HepG2 (cell line): Measurements from ENCODE around the gene CREB3. TPM values are rescaled to one million over a fixed set of nuclear protein-coding genes. Genes with fewer than 3 reads are reported as not detected.

Experiments
- ADNP ChIP-seq: sonication (generic); formaldehyde crosslinking; IDR thresholded peaks from 2 replicates; pipeline ENCODE4 v1.4.0; 2020; ENCODE audit warnings: missing genetic modification reagents
- FOXO1 ChIP-seq: sonication (generic); formaldehyde crosslinking; IDR thresholded peaks from 2 replicates; pipeline ENCODE4 v1.4.0; 2020; ENCODE audit warnings: missing genetic modification reagents
- HDAC1 ChIP-seq: sonication (generic); formaldehyde crosslinking; IDR thresholded peaks from 2 replicates; pipeline ENCODE4 v1.5.1; 2020; ENCODE audit warnings: mild to moderate bottlenecking, missing genetic modification reagents
- HOMEZ ChIP-seq: IDR thresholded peaks from 2 replicates; pipeline ENCODE4 v1.6.1; 2016; ENCODE audit warnings: low read depth
- MAF1 ChIP-seq: sonication (generic); formaldehyde crosslinking; IDR thresholded peaks from 2 replicates; pipeline ENCODE4 v1.5.0; 2020; ENCODE audit warnings: missing genetic modification reagents, borderline replicate concordance
- NFRKB ChIP-seq: fragments of 450-650 bp; IDR thresholded peaks from 2 replicates; pipeline ENCODE4 v1.6.1; 2017
- PATZ1 ChIP-seq: sonication (generic); formaldehyde crosslinking; IDR thresholded peaks from 2 replicates; pipeline ENCODE4 v1.4.0; 2020; ENCODE audit warnings: missing genetic modification reagents
- RBM39 ChIP-seq: fragments of 200-400 bp; formaldehyde crosslinking; IDR thresholded peaks from one replicate; pipeline ENCODE4 v1.6.1; 2018; ENCODE audit warnings: antibody characterized with exemption, mild to moderate bottlenecking, low read depth, low read length; ENCODE audit not compliant: poor library complexity, severe bottlenecking
- SP140L ChIP-seq: sonication (generic); formaldehyde crosslinking; IDR thresholded peaks from 2 replicates; pipeline ENCODE4 v1.4.0; 2020; ENCODE audit warnings: missing genetic modification reagents, borderline replicate concordance
- ZBTB43 ChIP-seq: sonication (generic); formaldehyde crosslinking; conservative IDR thresholded peaks from 2 replicates; pipeline ENCODE4 v1.4.0; 2020; ENCODE audit warnings: missing genetic modification reagents
- ZNF138 ChIP-seq: sonication (generic); formaldehyde crosslinking; IDR thresholded peaks from 2 replicates; pipeline ENCODE4 v1.5.0; 2020; ENCODE audit warnings: mild to moderate bottlenecking, low read depth, missing genetic modification reagents
- ZNF225 ChIP-seq: sonication (generic); formaldehyde crosslinking; IDR thresholded peaks from 2 replicates; pipeline ENCODE4 v1.4.0; 2020; ENCODE audit warnings: mild to moderate bottlenecking, missing genetic modification reagents
- ZNF337 ChIP-seq: sonication (generic); formaldehyde crosslinking; IDR thresholded peaks from 2 replicates; pipeline ENCODE4 v1.5.1; 2020; ENCODE audit warnings: missing genetic modification reagents, low read depth, mild to moderate bottlenecking, borderline replicate concordance
- ZNF343 ChIP-seq: sonication (generic); formaldehyde crosslinking; IDR thresholded peaks from 2 replicates; pipeline ENCODE4 v1.4.0; 2020; ENCODE audit warnings: mild to moderate bottlenecking, missing genetic modification reagents
- ZNF720 ChIP-seq: sonication (generic); formaldehyde crosslinking; IDR thresholded peaks from 2 replicates; pipeline ENCODE4 v1.4.0; 2020; ENCODE audit warnings: missing genetic modification reagents
- ZZZ3 ChIP-seq: sonication (generic); formaldehyde crosslinking; IDR thresholded peaks from 2 replicates; pipeline ENCODE4 v1.4.0; 2020; ENCODE audit warnings: missing genetic modification reagents, mild to moderate bottlenecking, borderline replicate concordance
- polyA plus RNA-seq, 8 experiments: library from polyadenylated mRNA; depleted of rRNA in 3 of 8; stranded (reverse) in 7 of 8; unstranded in 1 of 8; fragments of >200 nt; fragmentation: Illumina TruSeq in 4 of 8; extraction: Trizol in 4 of 8; gene quantifications; 2 replicates each; pipeline versions ENCODE4 v1.2.1 to v1.2.3, GENCODE V29; 2011 to 2016; ENCODE audit warnings: low read depth in 4 of 8, missing spikeins in 1 of 8, mixed read lengths in 1 of 8; ENCODE audit not compliant: insufficient read depth in 1 of 8
- total RNA-seq, 5 experiments: library from RNA; depleted of rRNA; stranded (reverse); fragments of >200 nt; fragmentation: Illumina TruSeq; extraction: Trizol; gene quantifications; 2 replicates each; pipeline ENCODE4 v1.2.3, GENCODE V29; 2016; ENCODE audit warnings: low read depth in 1 of 5
- TF ChIP-seq, protein P1 (sequence below), 2 experiments: sonication (generic) in 1 of 2; formaldehyde crosslinking in 1 of 2; IDR thresholded peaks; 2 replicates each; pipeline versions ENCODE4 v1.5.1 to v1.6.1; 2011 to 2020; ENCODE audit warnings: borderline replicate concordance in 1 of 2, low read depth in 1 of 2, low read length in 1 of 2, mild to moderate bottlenecking in 1 of 2, missing genetic modification reagents in 1 of 2, moderate library complexity in 1 of 2
- TF ChIP-seq, protein P2 (sequence below): sonication (generic); formaldehyde crosslinking; IDR thresholded peaks from 2 replicates; pipeline ENCODE4 v1.5.0; 2020; ENCODE audit warnings: missing genetic modification reagents
- TF ChIP-seq, protein P3 (sequence below): sonication (generic); formaldehyde crosslinking; IDR thresholded peaks from 2 replicates; pipeline ENCODE4 v1.4.0; 2020; ENCODE audit warnings: mild to moderate bottlenecking, missing genetic modification reagents

The CREB3 gene
- total and polyA plus RNA-seq, 2 of the 13 experiments (the other 11 are each of a cell fraction or from before 2014, with no cell fraction given): 11.1 to 34.2 TPM

DNA sequence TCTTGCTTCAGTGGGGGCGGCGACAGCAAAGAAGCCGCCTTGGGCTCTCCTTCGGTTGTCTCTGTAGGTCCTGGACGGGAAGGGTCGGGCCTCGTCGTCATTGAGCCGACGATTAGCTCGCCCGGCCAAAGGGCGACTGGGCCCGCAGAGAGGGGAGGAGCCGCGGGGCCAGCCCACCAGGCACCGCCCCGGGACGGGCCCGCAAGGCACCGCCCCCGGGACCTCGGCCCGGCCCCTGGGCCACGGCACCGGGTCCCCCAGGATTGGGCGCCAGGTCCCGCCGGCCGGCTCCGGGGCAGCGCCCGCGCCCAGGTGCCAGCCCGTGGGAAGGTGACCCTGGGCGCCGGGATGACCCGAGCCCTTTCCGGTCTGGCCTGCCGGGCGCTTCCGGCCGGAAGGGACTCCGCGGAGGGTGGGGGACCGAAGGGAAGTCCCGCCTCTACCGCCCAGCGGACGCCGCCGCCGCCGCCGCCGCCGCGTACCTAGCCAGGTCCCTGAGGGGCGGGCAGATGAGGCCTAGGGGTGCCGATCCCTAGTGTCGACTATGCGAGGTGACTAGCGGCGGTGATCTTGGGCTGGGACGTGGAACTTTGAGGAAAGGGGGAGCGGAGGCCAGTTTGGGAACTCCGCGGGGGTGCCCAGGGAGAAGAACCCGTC is 16.5 kb downstream of the CREB3 start, which contains the start of the genes GBA2 and RGP1 (continued):
- TF ChIP-seq ADNP (CRISPR knock-in tag): no peak
- TF ChIP-seq ZNF720: no peak
- TF ChIP-seq RBM39: no peak
- TF ChIP-seq ZNF225 (CRISPR knock-in tag): no peak
- TF ChIP-seq, protein P1, sequence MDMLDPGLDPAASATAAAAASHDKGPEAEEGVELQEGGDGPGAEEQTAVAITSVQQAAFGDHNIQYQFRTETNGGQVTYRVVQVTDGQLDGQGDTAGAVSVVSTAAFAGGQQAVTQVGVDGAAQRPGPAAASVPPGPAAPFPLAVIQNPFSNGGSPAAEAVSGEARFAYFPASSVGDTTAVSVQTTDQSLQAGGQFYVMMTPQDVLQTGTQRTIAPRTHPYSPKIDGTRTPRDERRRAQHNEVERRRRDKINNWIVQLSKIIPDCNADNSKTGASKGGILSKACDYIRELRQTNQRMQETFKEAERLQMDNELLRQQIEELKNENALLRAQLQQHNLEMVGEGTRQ (IDR thresholded peaks at IDR 0.05; ENCODE audit: low read depth, low read length): no peak
- TF ChIP-seq, protein P1 (CRISPR knock-in tag; IDR thresholded peaks at IDR 0.05; ENCODE audit: borderline replicate concordance): no peak
- TF ChIP-seq FOXO1 (CRISPR knock-in tag): no peak
- TF ChIP-seq HDAC1 (CRISPR knock-in tag): no peak; the same call in 1 of the 2 replicates
- TF ChIP-seq ZNF138 (CRISPR knock-in tag): no peak; the same call in 1 of the 2 replicates
- TF ChIP-seq MAF1 (CRISPR knock-in tag): no peak
- TF ChIP-seq, protein P2, sequence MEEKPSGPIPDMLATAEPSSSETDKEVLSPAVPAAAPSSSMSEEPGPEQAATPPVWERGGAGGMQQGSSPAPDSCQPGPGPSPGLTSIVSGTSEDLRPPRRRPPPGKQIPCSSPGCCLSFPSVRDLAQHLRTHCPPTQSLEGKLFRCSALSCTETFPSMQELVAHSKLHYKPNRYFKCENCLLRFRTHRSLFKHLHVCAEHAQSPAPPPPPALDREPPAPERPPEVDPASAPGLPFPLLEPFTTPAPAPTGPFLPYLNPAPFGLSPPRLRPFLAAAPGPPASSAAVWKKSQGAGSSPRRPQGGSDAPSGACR (CRISPR knock-in tag): no peak
- TF ChIP-seq NFRKB: no peak
- TF ChIP-seq ZNF337: no peak
- TF ChIP-seq, protein P3, sequence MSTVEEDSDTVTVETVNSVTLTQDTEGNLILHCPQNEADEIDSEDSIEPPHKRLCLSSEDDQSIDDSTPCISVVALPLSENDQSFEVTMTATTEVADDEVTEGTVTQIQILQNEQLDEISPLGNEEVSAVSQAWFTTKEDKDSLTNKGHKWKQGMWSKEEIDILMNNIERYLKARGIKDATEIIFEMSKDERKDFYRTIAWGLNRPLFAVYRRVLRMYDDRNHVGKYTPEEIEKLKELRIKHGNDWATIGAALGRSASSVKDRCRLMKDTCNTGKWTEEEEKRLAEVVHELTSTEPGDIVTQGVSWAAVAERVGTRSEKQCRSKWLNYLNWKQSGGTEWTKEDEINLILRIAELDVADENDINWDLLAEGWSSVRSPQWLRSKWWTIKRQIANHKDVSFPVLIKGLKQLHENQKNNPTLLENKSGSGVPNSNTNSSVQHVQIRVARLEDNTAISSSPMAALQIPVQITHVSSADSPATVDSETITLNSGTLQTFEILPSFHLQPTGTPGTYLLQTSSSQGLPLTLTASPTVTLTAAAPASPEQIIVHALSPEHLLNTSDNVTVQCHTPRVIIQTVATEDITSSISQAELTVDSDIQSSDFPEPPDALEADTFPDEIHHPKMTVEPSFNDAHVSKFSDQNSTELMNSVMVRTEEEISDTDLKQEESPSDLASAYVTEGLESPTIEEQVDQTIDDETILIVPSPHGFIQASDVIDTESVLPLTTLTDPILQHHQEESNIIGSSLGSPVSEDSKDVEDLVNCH (CRISPR knock-in tag): no peak
- no peak for TF ChIP-seq HOMEZ (CRISPR knock-in tag)
- TF ChIP-seq ZZZ3 (CRISPR knock-in tag): no peak; the same call in 1 of the 2 replicates
- TF ChIP-seq PATZ1 (CRISPR knock-in tag): peak; percentile 45
- TF ChIP-seq ZNF343 (CRISPR knock-in tag): peak; percentile 14; the same call in 1 of the 2 replicates
- 0 out of 2 replicates have a peak, but pooled peaks have one; percentile 47 for TF ChIP-seq ZBTB43 (CRISPR knock-in tag)
- TF ChIP-seq SP140L (CRISPR knock-in tag): no peak
